Head of caudate nucleus (tissue), 42 donors: ENCODE results near the gene FARS2.

Source experiments
- DNase-seq, 42 donors: peaks; one replicate each; pipeline versions ENCODE4 v3.0.0 to v3.0.0-alpha.2; 2020 to 2021; ENCODE audit warnings: mixed read lengths in 7 of 42
- intact Hi-C: fragments of 100-400 bp; cut with DNase I; formaldehyde crosslinking; loops from one replicate; pipeline ENCODE4 v1.15.0; 2022

FARS2 gene

GRCh38 chr6:5307058-5307457, 45.7 kb downstream of the FARS2 start:
- no peak for DNase-seq
- intact Hi-C loops, result no loop called here

DNA sequence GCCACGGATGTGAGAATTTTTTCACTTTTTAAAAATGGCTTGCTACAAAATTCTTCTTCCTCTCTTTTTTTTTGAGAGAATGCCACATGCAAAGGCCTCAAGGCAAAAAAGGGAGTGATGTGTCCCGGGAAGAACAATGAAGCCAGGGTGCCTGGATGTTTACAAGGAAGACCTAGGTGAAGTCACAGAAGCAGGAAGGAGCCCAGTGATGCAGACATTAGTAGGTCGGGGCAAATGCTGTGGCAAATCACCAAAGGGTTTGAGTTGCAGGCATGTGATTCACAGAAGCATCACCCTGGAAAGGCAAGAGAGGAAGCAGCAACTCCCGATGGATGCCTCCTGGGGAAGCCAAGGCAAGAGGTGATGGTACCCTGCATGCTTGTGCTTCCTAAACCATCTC, 46.8 kb downstream of the FARS2 start:
- no peak for DNase-seq
- intact Hi-C loops, result no loop called here

DNA sequence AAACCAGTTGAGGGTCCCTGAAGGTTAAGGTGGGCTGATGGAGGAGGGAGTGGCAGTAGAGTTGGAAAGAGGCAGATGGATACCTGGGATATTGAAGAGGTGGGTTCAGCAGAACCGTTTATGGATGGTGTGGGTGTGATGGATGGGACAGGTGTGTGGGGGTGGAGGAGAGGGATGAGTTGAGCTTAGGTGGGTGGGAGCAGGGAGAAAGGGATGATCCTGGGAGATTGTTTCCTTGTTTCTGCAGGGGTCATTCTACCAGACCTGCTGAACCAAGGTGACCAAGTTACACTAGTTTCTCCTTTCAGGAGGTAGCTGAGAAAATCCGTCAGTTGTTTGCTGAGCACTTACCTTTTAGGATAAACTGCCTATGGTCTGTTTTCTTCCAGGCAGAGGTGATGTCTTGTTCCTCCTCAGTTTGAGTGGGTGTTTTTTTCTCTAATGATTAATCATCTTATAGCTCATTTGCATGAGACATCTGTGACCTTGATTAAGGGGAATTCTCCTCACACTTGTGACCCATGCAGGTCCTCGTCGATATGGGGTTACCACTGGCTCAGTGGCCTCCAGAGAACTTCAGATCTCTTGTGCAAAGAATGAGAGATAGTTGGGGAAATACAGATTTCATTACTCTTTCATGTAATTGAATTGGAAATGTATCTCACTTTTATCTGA, 53.0 kb downstream of the FARS2 start:
- DNase-seq, result peak in 25 of 42 donors; percentile 19 to 75 (median 35)
- intact Hi-C loops, result no loop called here

GRCh38 chr6:5315881-5316280, 54.6 kb downstream of the FARS2 start:
- no peak for DNase-seq
- intact Hi-C loops, result no loop called here

DNA sequence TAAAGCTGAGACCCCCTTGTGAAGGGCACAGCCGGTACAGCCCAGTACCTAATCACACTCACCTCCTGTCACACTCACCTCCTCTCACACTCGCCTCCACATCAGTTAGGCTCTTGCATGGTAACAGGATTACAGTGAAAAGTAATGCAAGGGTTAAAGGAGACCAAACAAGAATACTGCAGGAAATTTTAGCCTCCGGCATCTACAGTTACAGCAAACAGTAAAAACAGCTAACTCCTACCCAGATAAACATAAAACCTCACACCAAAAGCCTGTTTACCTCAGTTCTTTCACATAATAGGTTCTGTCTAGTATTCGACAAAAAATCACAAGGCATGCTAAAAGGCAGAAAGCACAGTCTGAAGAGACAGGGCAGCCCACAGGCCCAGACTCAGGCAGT, 55.6 kb downstream of the FARS2 start:
- intact Hi-C loops, result no loop called here

DNA sequence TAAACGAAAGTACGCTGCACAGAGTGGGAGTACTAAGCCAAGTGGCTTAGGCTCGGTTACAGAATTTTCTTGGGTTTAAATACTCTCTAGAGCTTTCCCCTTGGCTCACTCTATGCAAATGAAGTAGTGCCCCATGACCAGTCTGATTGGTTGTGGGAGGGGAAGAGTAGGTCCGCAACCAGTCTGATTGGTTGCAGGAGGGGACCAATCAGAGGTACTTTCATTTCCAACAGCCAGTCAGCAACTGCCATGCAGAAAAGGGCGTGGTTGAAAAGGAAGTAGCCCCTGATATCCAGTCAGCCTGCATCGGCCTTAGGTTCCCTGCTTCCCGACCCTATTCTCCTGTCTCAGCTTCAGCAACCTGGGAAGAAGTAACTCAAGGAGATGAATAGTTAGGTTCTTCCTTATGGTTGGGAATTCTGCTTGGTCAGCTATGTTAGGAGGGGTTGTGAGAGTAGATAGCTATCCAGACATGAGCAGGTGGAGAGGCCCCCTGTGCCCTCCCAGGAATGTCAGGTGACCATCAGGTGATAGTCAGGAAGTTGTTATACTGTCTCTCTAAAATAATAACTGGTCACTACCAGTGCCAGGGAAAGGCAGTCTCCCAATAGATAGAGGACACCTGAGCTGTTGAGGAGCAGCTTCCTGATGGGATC, 57.4 kb downstream of the FARS2 start:
- no peak for DNase-seq
- intact Hi-C loops, result no loop called here

More for the DNA sequence above, 55.6 kb downstream of the FARS2 start:
- DNase-seq, result no peak

GRCh38 chr6:5323979-5324378, 62.7 kb downstream of the FARS2 start:
- intact Hi-C loops, result no loop called here
- no peak for DNase-seq

DNA sequence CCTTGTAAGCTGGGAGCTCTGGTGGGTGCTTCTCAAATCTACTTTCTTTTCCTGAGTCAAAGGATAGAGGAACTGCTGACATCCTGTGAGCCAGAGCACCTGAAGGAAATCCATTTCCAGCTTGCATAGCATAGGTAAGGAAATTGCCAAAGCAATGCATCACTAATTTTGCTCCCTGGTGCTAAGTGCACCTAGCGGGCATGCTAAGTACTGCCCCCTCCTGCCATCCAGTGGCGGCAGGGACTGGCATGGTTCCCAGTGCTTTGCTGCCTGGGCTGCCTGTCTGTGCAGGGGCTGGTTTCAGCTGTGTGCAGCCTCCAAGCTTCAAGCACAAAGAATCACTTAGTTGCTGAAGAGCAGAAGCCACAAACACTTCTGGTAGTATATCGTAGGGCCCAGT, 63.9 kb downstream of the FARS2 start:
- intact Hi-C loops, result no loop called here
- DNase-seq, result peak; percentile 57 to 92 (median 82)

DNA sequence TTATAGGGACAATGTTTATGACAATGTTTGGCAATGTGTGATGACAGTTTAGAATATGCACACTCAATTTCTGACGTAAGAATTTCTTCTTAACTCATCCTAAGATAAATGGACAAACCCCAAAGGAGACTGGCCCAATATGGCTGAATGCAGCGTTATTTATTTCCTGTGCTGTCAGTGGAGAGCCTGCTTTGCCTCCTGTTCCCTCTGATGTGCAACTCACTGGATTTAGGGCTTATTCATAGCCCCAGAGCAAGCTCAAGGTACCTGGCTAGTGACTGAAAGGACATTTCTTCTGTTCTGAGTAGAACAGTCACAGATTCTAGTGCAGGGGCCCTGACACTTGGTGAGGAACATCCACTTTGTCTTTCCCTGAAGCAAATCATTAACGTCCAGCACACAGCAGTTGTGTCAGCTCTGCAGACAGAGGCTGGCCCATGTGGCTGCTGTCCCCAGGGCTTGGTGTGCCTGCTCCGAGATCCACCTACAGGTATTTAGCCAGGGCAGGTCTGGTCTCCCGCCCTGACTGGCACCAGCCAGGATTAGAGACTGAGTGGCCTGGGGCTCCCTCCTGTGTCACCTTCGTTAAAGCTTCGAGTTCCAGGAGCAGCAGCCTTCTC, 64.8 kb downstream of the FARS2 start:
- no peak for DNase-seq
- intact Hi-C loops, result no loop called here

- DNase-seq, result no peak
- intact Hi-C loops, result no loop called here
These were observed 67.5 kb downstream of the FARS2 start for GRCh38 chr6:5328800-5329199.

GRCh38 chr6:5331845-5332442, 70.6 kb downstream of the FARS2 start:
- intact Hi-C loops, result no loop called here
- peak in 17 of 42 donors; percentile 4 to 70 (median 32) for DNase-seq

GRCh38 chr6:5333658-5334057, 72.3 kb downstream of the FARS2 start:
- intact Hi-C loops, result no loop called here
- no peak for DNase-seq

GRCh38 chr6:5334341-5334740, 73.0 kb downstream of the FARS2 start:
- DNase-seq, result no peak

DNA sequence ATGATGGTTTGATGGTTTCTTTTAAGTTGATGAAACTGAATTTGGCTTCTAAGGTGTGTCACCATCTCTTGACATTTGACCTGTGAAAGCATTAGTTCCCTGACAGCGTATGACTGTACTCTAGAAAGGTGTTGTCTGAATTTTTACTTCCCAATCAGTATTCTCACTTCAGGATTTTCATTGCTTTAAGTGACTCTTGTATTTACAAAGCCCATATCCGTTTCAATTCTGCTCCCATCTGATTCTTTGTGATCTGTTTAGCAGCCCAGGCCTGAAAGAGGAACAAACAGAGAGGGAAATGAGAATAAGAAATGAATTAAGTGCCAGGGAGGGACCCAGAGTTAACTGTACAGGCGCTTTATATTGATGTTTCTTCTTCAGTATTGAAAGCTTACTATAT, 73.7 kb downstream of the FARS2 start:
- intact Hi-C loops, result no loop called here
- DNase-seq, result no peak

More at GRCh38 chr6:5334341-5334740, 73.0 kb downstream of the FARS2 start:
- intact Hi-C loops, result no loop called here

GRCh38 chr6:5337573-5337972, 76.3 kb downstream of the FARS2 start:
- DNase-seq, result no peak
- intact Hi-C loops, result no loop called here

DNA sequence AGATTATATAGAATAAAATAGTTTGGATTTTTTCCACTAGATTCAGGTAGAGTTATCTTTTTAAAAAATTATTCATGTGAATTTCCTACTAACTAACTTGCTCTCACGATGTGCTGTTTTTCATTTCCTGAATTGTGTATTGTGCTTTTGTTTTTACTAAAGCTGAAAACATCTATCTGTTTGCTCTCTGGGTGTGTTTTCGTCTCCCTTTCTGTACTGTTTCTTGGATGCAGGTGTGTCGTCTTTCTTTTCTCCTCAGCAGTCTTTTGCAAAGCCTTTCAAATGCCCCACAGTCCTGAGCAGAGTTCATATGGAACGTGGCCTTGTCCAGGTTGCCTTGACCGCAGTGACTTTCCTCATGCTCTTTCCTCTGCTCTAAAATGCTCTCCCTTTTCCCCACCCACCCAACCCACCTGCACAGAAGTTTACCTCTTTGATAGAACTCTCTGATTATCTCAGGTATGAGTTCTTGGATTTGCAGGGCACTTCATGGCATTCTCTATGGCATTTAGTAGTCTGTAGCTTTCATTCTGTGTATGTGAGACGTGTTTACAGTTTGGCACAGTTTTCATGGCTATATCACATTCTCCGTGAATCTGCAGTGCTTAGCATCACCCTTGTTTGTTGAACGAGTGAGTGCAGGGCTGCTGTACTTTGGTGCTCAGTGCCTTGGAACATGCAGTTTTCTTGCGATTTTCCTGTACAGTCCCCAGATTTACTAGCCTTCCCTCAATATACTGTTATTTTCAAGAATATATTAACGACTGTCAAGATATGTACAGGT, 77.1 kb downstream of the FARS2 start:
- intact Hi-C loops, result no loop called here
- DNase-seq, result no peak

DNA sequence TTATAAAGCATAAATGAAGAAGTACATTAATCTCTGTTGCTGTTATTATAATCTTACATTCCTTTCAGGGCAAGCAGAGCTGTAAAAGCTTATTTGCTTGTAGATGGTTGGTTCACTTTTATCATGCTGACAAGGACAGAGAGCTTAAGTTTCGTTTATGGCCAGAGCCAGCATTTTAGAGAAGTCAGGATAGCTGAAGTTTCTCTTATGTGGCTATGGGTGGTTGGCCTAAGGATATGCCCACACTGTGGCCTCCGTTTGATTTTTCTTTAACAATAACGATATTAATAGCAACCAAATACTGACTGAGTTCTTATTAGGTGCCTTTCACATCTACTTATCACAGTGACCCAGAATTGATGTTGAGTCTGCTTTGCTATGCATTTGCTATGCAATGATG, 78.5 kb downstream of the FARS2 start:
- intact Hi-C loops, result no loop called here
- no peak for DNase-seq

DNA sequence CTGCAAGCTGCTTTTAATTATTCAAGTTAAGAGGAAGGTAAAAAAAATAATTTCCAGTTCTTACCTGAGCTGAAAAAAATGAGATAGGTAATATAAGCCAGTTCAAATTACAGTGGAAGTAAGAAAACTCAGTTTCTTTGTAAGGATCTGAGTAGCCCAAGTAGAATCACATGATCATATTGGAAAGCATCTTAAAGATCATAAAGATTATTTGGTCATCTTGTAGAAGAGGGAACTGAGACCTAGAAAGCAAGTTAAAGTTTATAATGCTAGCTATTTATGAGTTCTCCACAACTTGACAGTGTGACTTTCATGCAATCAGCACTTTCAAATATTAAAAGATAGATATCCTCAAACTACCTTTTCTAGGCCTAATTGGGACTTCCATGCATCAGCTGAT, 80.5 kb downstream of the FARS2 start:
- intact Hi-C loops, result no loop called here
- DNase-seq, result no peak

- intact Hi-C loops, result no loop called here
- DNase-seq, result no peak
These were observed 82.7 kb downstream of the FARS2 start for GRCh38 chr6:5343998-5344397.

- DNase-seq, result no peak
- intact Hi-C loops, result no loop called here
These were observed 84.0 kb downstream of the FARS2 start for GRCh38 chr6:5345324-5345723.
